Endothelial cell of umbilical vein (primary cell): ENCODE results near the gene ETNK2. TPM values are rescaled to one million over a fixed set of nuclear protein-coding genes. Genes with fewer than 3 reads are reported as not detected.

Experiments used
- BruUV-seq: library from RNA; stranded (reverse); fragments of 400-500 nt; replicated peaks from 2 replicates; lab custom pipeline; 2021; lab: Mats Ljungman, UMichigan
- CTCF ChIA-PET: fragments of 300-600, 350-600 bp; sonication (Branson Sonifier 250); formaldehyde crosslinking; loops from one replicate; lab custom pipeline; 2021; ENCODE audit warnings: antibody characterized with exemption, inconsistent platforms; lab: Charles Lee
- POLR2A ChIA-PET: fragments of 300-600, 350-600 bp; sonication (Branson Sonifier 250); formaldehyde crosslinking; loops from one replicate; lab custom pipeline; 2021; ENCODE audit warnings: antibody characterized with exemption, inconsistent platforms; lab: Charles Lee
- DNase-seq: peaks from one replicate; pipeline ENCODE4 v3.0.0-alpha.2; 2011; ENCODE audit warnings: low read depth, low spot score
- FAIRE-seq: peaks from 2 replicates; lab custom pipeline; 2011; peaks lifted over from hg19 to GRCh38; lab: Jason Lieb, UNC
- H2AFZ ChIP-seq: 2 replicates; pipeline ENCODE4 v1.6.0; 2012; ENCODE audit warnings: low read depth, low read length, control low read depth, inconsistent platforms
- H3K27ac ChIP-seq: 2 replicates; pipeline ENCODE4 v1.5.1; 2011; ENCODE audit warnings: low read depth, mild to moderate bottlenecking, control low read depth, low read length, moderate library complexity; ENCODE audit not compliant: insufficient read depth
- H3K27me3 ChIP-seq, 2 experiments: 2 replicates each; pipeline versions ENCODE4 v1.6.0 to v1.6.1; 2011; ENCODE audit warnings: low read length in 2 of 2, mixed read lengths in 1 of 2; ENCODE audit not compliant: control insufficient read depth in 2 of 2, insufficient read depth in 2 of 2
- H3K36me3 ChIP-seq, 2 experiments: 2 replicates in 1 of 2; 3 replicates in 1 of 2; pipeline ENCODE4 v1.5.1; 2011; ENCODE audit warnings: low read length in 2 of 2, mild to moderate bottlenecking in 1 of 2, moderate library complexity in 1 of 2; ENCODE audit not compliant: control insufficient read depth in 2 of 2, insufficient read depth in 2 of 2; ENCODE audit errors: extremely low read depth in 1 of 2
- H3K4me1 ChIP-seq: 3 replicates; pipeline ENCODE4 v1.5.1; 2011; ENCODE audit warnings: mild to moderate bottlenecking, low read length; ENCODE audit not compliant: control insufficient read depth, insufficient read depth; ENCODE audit errors: extremely low read depth
- H3K4me2 ChIP-seq: 2 replicates; pipeline ENCODE4 v1.6.1; 2011; ENCODE audit warnings: low read length, control low read depth, mixed read lengths; ENCODE audit not compliant: insufficient read depth
- H3K4me3 ChIP-seq, 3 experiments: fragments of 200-600 bp in 1 of 3; sonication (generic), shearing (Covaris generic) in 1 of 3; replicated peaks in 1 of 3; 2 replicates each; pipeline ENCODE4 v1.5.1; 2011 to 2016; ENCODE audit warnings: control low read depth in 3 of 3, low read length in 3 of 3, mild to moderate bottlenecking in 2 of 3, inconsistent platforms in 1 of 3, low read depth in 1 of 3, moderate library complexity in 1 of 3; ENCODE audit not compliant: insufficient read depth in 1 of 3
- H3K79me2 ChIP-seq: 2 replicates; pipeline ENCODE4 v1.6.0; 2012; ENCODE audit warnings: low read length, inconsistent platforms; ENCODE audit not compliant: control insufficient read depth, insufficient read depth
- H3K9ac ChIP-seq: replicated peaks from 2 replicates; pipeline ENCODE3; 2011; ENCODE audit warnings: low read length, control low read depth; ENCODE audit not compliant: insufficient read depth; ENCODE audit errors: extremely low read depth
- H3K9me1 ChIP-seq: replicated peaks from 3 replicates; pipeline ENCODE4 v1.6.0; 2011; ENCODE audit warnings: mild to moderate bottlenecking, low read length; ENCODE audit not compliant: control insufficient read depth, insufficient read depth; ENCODE audit errors: extremely low read depth
- H3K9me3 ChIP-seq: replicated peaks from 2 replicates; pipeline ENCODE4 v1.5.1; 2012; ENCODE audit warnings: low read length, inconsistent platforms; ENCODE audit not compliant: control insufficient read depth, insufficient read depth
- H4K20me1 ChIP-seq: replicated peaks from 2 replicates; pipeline ENCODE3; 2011; ENCODE audit warnings: mild to moderate bottlenecking, low read length; ENCODE audit not compliant: control insufficient read depth, insufficient read depth; ENCODE audit errors: extremely low read depth
- EZH2 ChIP-seq: IDR thresholded peaks from 2 replicates; pipeline ENCODE4 v1.6.1; 2012; ENCODE audit warnings: borderline replicate concordance, low read depth, mild to moderate bottlenecking, moderate library complexity, low read length, inconsistent platforms; ENCODE audit not compliant: severe bottlenecking
- JUN ChIP-seq: IDR thresholded peaks from 2 replicates; pipeline ENCODE4 v1.6.1; 2011; ENCODE audit warnings: borderline replicate concordance, low read depth; ENCODE audit not compliant: insufficient read length, insufficient read depth
- POLR2A ChIP-seq: IDR thresholded peaks from 2 replicates; pipeline ENCODE4 v1.6.1; 2012; ENCODE audit warnings: low read depth, mild to moderate bottlenecking, control low read depth, low read length
- POLR2AphosphoS5 ChIP-seq: IDR thresholded peaks from 2 replicates; pipeline ENCODE4 v1.6.1; 2012; ENCODE audit warnings: low read depth, mild to moderate bottlenecking, control low read depth, low read length, moderate library complexity; ENCODE audit not compliant: insufficient read depth
- dilution Hi-C: fragments of 300-500 bp; cut with MboI; formaldehyde crosslinking; loops from one replicate; pipeline ENCODE4 v1.15.0; 2019; ENCODE audit warnings: low sequenced_read_pairs; ENCODE audit not compliant: extremely low pct_ligation_motif_present
- intact Hi-C: fragments of 100-400 bp; cut with micrococcal nuclease; formaldehyde crosslinking; loops from one replicate; pipeline ENCODE4 v1.10.0; 2022
- polyA plus RNA-seq, 4 experiments: library from polyadenylated mRNA; depleted of rRNA in 3 of 4; stranded (reverse) in 3 of 4; unstranded in 1 of 4; fragments of >200 nt; gene quantifications; 2 replicates each; pipeline versions ENCODE4 v1.2.1 to v1.2.3, GENCODE V29; 2011 to 2012; ENCODE audit warnings: missing spikeins in 1 of 4
- total RNA-seq: library from RNA; stranded (reverse); gene quantifications from 2 replicates; pipeline ENCODE4 v1.2.3, GENCODE V29; 2021
- TF ChIP-seq, protein P1 (sequence below), 2 donors: IDR thresholded peaks; 1 replicate in 1 of 2; 2 replicates in 1 of 2; pipeline ENCODE4 v1.5.1; 2011; ENCODE audit warnings: low read length in 2 of 2, mild to moderate bottlenecking in 2 of 2, moderate library complexity in 2 of 2, control low read depth in 1 of 2, inconsistent platforms in 1 of 2, low read depth in 1 of 2; ENCODE audit not compliant: insufficient read depth in 1 of 2; ENCODE audit errors: extremely low read depth in 1 of 2

Gene ETNK2
- total and polyA plus RNA-seq, 2 donors (not counting 3 experiments of a cell fraction or from before 2014, with no cell fraction given) = 13.5 to 27.5 TPM

DNA sequence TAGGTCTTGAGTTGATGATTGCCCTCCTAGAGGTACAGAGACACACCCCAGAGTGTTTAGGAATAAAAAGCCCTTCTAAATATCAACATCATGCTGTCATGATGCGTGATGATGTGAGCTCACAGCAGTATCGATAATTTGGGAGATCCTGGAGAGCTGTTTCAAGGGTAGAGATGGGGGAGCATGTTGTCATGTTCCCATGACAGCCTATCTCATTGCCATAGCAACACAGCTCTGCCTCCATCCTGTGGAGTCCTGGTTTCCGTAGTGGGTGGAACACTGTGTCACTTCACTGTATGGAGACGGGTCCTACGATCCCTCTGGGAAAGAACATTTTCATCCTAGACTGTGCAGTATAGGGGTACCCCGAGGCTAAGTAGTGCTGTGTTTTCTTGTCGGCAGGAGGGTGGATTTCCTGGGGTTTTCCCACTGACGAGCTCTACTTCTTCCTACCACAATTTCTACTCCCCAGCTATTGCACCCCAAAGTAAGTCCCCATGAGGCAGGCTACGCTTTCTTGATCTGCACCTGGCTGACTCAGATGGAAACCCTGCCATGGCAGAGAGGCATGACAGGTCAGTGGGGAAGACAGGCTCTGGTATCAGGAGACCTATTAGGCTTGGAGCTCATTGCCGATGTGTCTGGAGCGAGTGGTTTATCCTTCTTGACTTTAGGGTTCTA, 37.3 kb upstream of the ETNK2 start:
- Histone ChIP-seq H4K20me1 (no peaks in the 10 kb centered on the region), H3K9me3 (no peaks in the 10 kb centered on the region), H2AFZ (no peak overlapping the region), H3K79me2 (no peaks in the 10 kb centered on the region), H3K27ac (no peak overlapping the region), H3K9ac (no peak overlapping the region), H3K27me3 (no peaks in the 10 kb centered on the region), H3K9me1 (no peaks in the 10 kb centered on the region), H3K4me1 (peaks cover 32% of the 10 kb centered on the region), H3K4me2 (no peak overlapping the region), H3K36me3 (no peaks in the 10 kb centered on the region), H3K4me3 (no peak overlapping the region)
- ChIA-PET POLR2A (no interaction called here), CTCF (interaction anchor here (0.8 to 7.2 kb wide), 6 partner anchors 9 to 209 kb away, joined by 3 to 85 read pairs (median 6); no protein-coding TSS in a partner anchor)
- dilution Hi-C loops = no loop called here
- DNase-seq = no peak
- intact Hi-C loops = no loop called here
- FAIRE-seq = peak; percentile 21
- BruUV-seq = no TSS peak
- TF ChIP-seq POLR2A = no peak
- TF ChIP-seq, protein P1, sequence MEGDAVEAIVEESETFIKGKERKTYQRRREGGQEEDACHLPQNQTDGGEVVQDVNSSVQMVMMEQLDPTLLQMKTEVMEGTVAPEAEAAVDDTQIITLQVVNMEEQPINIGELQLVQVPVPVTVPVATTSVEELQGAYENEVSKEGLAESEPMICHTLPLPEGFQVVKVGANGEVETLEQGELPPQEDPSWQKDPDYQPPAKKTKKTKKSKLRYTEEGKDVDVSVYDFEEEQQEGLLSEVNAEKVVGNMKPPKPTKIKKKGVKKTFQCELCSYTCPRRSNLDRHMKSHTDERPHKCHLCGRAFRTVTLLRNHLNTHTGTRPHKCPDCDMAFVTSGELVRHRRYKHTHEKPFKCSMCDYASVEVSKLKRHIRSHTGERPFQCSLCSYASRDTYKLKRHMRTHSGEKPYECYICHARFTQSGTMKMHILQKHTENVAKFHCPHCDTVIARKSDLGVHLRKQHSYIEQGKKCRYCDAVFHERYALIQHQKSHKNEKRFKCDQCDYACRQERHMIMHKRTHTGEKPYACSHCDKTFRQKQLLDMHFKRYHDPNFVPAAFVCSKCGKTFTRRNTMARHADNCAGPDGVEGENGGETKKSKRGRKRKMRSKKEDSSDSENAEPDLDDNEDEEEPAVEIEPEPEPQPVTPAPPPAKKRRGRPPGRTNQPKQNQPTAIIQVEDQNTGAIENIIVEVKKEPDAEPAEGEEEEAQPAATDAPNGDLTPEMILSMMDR (IDR thresholded peaks at IDR 0.05; ENCODE audit: extremely low read depth in 1 of 2, insufficient read depth in 1 of 2, low read depth in 1 of 2, low read length in 2 of 2) = no peak
- TF ChIP-seq EZH2 = no peak
- no peak for TF ChIP-seq POLR2AphosphoS5

DNA sequence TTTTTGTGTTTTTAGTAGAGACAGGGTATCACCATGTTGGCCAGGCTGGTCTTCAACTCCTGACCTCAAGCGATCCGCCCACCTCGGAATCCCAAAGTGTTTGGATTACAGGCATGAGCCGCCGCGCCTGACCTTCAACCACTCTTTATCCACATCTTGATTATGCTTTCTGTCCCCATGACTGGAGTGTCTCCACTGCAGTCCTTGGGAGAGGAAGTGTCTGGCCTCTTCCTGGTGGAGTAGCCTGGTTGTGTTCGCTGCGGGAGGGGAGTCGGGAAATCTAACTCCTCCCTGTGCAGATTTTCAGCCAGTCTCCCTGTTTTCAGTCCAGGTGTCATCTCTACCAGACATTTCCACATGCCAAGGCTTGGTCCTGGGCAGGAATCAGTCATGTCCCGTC, 34.8 kb upstream of the ETNK2 start:
- Histone ChIP-seq H3K27ac (no peak overlapping the region), H4K20me1 (no peaks in the 10 kb centered on the region), H3K4me2 (no peak overlapping the region), H3K9ac (no peak overlapping the region), H3K27me3 (no peaks in the 10 kb centered on the region), H3K9me1 (no peaks in the 10 kb centered on the region), H2AFZ (no peak overlapping the region), H3K4me3 (no peak overlapping the region), H3K9me3 (no peaks in the 10 kb centered on the region), H3K4me1 (peaks cover 28% of the 10 kb centered on the region), H3K36me3 (no peaks in the 10 kb centered on the region), H3K79me2 (no peaks in the 10 kb centered on the region)
- no peak for TF ChIP-seq POLR2AphosphoS5
- TF ChIP-seq EZH2 = no peak
- no peak for TF ChIP-seq POLR2A
- TF ChIP-seq JUN = no peak
- CTCF ChIA-PET = interaction anchor here (7.2 kb wide), 1 partner anchor 20 kb away, joined by 85 read pairs; no protein-coding TSS in a partner anchor
- POLR2A ChIA-PET = no interaction called here
- no peak for DNase-seq
- FAIRE-seq = no peak
- dilution Hi-C loops = no loop called here
- BruUV-seq = no TSS peak
- intact Hi-C loops = no loop called here
